Gastroesophageal sphincter (tissue), 3 donors: ENCODE results near the gene SCRN2.

Source experiments
- EP300 ChIP-seq: sonication (generic); formaldehyde crosslinking; IDR thresholded peaks from one replicate; pipeline ENCODE4 v1.6.1; 2017; ENCODE audit warnings: antibody characterized with exemption, mild to moderate bottlenecking
- POLR2A ChIP-seq, 2 donors: fragments of 450-650 bp; IDR thresholded peaks; one replicate each; pipeline ENCODE4 v1.6.1; 2017; ENCODE audit warnings: antibody characterized with exemption in 2 of 2, mild to moderate bottlenecking in 2 of 2, moderate library complexity in 1 of 2
- POLR2AphosphoS5 ChIP-seq: sonication (generic); formaldehyde crosslinking; IDR thresholded peaks from one replicate; pipeline ENCODE4 v1.6.1; 2017; ENCODE audit warnings: antibody characterized with exemption
- TF ChIP-seq, protein P1 (sequence below), 4 experiments: fragments of 200-600 bp in 2 of 4; fragments of 450-650 bp in 2 of 4; sonication (generic) in 1 of 4; IDR thresholded peaks; one replicate each; pipeline ENCODE4 v1.5.1; 2017 to 2019; ENCODE audit warnings: antibody characterized with exemption in 4 of 4, mild to moderate bottlenecking in 2 of 4, moderate library complexity in 2 of 4

DNA sequence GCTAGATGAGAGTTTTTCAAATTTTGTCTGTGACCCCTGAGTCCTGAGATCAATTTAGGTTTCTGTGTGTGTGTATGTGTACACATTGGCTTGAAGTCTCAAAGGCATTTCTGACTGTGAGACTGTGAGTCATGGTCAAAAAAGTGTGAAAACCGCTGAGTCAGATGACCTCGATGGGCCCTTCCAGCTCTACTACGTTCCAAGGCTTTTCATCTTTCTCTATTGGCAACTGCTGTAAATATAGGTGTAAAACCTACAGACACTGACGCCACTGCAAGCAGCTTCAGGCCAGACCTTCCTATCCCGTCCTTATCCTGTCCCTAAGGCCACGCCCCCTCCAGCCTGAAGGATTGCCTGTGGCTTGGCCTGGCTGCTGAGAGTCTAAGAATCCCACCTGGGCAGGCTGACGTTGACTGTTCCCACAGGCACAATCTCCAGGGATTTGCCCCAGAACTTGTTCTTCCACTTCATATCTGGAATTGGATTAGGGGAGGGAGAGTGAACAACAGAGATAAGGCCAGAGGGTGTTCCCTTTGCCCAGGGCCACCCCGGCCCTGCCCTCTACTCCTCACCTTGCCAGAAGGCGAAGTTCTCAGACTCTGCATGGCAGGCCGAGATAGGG is 30.8 kb downstream of the SCRN2 start:
- TF ChIP-seq EP300, result no peak
- no peak for TF ChIP-seq POLR2A (IDR thresholded peaks at IDR 0.05)
- TF ChIP-seq, protein P1, sequence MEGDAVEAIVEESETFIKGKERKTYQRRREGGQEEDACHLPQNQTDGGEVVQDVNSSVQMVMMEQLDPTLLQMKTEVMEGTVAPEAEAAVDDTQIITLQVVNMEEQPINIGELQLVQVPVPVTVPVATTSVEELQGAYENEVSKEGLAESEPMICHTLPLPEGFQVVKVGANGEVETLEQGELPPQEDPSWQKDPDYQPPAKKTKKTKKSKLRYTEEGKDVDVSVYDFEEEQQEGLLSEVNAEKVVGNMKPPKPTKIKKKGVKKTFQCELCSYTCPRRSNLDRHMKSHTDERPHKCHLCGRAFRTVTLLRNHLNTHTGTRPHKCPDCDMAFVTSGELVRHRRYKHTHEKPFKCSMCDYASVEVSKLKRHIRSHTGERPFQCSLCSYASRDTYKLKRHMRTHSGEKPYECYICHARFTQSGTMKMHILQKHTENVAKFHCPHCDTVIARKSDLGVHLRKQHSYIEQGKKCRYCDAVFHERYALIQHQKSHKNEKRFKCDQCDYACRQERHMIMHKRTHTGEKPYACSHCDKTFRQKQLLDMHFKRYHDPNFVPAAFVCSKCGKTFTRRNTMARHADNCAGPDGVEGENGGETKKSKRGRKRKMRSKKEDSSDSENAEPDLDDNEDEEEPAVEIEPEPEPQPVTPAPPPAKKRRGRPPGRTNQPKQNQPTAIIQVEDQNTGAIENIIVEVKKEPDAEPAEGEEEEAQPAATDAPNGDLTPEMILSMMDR (IDR thresholded peaks at IDR 0.05), result no peak
- TF ChIP-seq POLR2AphosphoS5, result no peak
